GM15510 (cell line): ENCODE measurements around the gene COBLL1.

Experiments used
- POLR2A ChIP-seq: IDR thresholded peaks from 3 replicates; pipeline ENCODE4 v1.6.1; 2011; ENCODE audit warnings: borderline replicate concordance; ENCODE audit not compliant: insufficient read length; ENCODE audit errors: extremely low read depth

COBLL1 gene

DNA sequence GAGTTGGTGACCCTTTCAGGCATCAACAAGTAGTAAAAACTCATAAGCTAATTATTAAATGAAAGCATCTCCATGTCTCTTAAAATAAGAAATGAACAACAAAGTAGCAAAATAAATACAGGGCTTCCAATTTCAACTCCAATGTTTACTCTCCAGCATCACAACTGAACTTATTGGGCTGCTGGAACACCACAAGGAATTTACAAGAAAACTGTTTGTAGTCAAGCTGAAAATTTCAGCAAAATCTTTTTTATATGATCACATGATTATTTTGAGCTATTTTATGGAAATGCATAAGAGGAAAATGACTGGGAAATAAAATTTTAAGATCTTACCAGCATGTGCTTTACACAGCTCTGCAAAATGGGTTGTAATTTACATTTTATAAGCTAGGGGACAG lies 28.1 kb downstream of the COBLL1 start:
- no peak for TF ChIP-seq POLR2A

GRCh38 chr2:164812378-164812777 lies 29.2 kb downstream of the COBLL1 start:
- no peak for TF ChIP-seq POLR2A

GRCh38 chr2:164811819-164812218 lies 29.8 kb downstream of the COBLL1 start:
- TF ChIP-seq POLR2A: no peak

DNA sequence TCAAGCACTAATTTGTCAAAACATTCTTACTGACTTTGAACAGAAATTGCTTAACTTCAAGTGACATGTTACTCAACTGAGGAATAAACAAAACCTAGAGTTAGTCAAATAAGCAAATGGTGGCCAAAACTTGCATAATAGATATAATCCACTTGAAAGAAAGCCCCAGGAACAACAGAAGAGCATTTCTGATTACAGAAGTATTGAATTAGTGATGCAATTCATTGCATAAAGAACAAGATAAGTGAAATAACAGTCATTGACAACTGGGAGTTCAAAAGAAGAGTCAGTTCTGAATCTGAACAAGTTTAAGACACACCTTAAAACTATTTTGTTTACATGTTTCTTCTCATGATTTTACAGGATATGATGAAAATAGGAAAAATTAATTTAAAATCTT lies 30.8 kb downstream of the COBLL1 start:
- no peak for TF ChIP-seq POLR2A

GRCh38 chr2:164808776-164809175 lies 32.8 kb downstream of the COBLL1 start:
- TF ChIP-seq POLR2A: no peak

GRCh38 chr2:164803776-164804466 lies 37.7 kb downstream of the COBLL1 start:
- TF ChIP-seq POLR2A: no peak

GRCh38 chr2:164802095-164802707 lies 39.4 kb downstream of the COBLL1 start:
- TF ChIP-seq POLR2A: no peak

- no peak for TF ChIP-seq POLR2A
Observed at GRCh38 chr2:164800572-164800971, 41.1 kb downstream of the COBLL1 start.

DNA sequence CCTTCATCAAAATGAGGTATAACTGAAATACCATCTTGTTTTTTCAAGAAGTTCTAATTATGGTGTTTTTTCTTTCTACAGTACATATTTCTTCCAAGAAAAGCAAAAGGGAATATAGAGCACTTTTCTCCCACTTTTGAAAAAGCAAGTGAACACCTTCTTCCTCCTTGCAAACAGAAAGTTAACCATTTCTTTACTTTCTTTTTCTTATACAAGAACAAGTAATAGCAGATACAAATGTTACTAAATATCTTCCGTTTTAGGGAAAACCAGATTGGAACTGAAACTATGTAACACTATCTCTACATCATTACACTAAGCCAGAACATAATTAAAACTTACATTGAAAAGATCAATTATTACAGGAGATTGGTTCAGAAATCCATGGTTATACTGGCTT lies 44.0 kb downstream of the COBLL1 start:
- TF ChIP-seq POLR2A: no peak

DNA sequence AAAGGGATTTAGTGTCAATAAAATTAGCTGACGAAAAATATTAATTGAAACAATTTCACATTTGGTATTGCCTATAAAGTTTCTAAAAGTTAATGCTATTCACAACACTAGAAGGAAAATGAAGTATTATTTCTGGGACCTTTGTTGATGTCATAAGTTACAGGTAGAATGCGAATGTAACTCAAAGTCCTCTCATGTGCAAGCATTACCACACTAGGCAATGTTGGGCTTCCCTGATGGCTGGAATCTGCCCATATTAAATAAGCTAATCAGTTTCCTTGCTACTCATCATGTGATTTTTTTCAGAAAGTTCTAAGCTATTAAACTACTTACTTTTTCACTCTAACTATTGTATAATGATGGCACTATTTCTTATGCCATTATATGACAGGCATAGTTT lies 44.6 kb downstream of the COBLL1 start:
- TF ChIP-seq POLR2A: no peak

- no peak for TF ChIP-seq POLR2A
Observed at GRCh38 chr2:164794432-164795231, 47.0 kb downstream of the COBLL1 start.

DNA sequence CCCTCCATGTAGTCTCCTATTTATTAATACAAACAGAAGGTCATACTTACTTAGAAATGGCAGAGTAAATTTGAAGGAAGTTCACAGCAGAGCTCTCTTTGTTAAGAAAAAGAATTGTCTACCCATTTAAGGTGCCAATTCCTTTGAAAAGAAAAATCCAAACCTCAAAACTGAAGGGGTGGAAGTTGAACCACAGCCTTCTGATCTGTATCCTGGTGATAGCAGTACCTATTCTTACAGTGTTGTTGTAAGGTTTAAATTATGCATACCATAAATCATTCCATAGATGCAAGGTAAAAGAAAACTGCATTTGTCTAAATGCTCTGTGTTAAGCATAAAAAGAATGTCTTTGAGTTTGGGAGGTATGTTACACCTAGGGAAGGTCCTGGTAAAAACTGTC lies 47.6 kb downstream of the COBLL1 start:
- no peak for TF ChIP-seq POLR2A

DNA sequence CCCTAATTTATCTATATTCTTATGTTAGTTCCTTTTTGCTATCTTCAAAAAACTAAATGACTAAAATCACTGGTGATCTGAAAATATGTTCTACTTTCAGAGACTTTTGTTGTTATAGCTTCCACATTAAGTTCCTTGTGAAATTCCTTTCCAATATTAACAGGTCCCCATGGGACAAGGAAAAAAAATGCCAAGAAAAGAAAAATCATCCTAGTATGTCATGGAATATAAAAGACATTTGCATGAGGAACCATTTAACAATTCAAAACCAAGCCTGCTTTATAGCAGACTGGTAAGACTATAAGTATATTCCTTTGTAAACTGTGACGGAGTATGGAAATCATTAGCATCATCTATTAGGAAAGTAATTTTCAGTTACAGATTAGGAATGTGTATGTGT lies 48.1 kb downstream of the COBLL1 start:
- no peak for TF ChIP-seq POLR2A

GRCh38 chr2:164792316-164793170 lies 49.1 kb downstream of the COBLL1 start:
- TF ChIP-seq POLR2A: no peak

DNA sequence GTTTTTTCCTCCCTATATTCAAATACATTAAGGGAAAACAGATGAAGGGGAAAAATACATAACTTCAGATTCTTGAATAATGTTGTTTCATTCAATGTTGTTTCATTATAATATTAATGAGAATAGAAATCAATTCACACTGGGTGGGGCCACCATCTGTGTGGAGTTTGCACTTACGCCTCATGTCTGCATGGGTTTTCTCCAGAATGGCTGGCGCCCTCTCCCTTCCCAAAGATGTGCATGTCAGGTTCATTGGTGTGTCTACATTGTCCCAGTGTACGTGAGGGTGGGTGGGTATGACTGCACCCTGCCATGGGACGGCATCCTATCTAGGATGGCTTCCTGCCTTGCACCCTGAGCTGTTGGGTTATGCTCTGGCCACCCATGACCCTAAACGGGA lies 51.7 kb downstream of the COBLL1 start:
- no peak for TF ChIP-seq POLR2A
